HL-60 (cell line): ENCODE measurements around the gene BLM.

Experiments
- DNase-seq, 2 experiments: peaks; one replicate each; pipeline ENCODE4 v3.0.0-alpha.2; 2010 to 2020; ENCODE audit warnings: low read depth in 1 of 2, low spot score in 1 of 2
- H3K27ac ChIP-seq: fragments of 250-450 bp; sonication (Bioruptor Pico); replicated peaks from 2 replicates; pipeline ENCODE4 v1.5.1; 2020; ENCODE audit warnings: mild to moderate bottlenecking, moderate library complexity
- H3K27me3 ChIP-seq: fragments of 250-450 bp; sonication (Bioruptor Pico); 2 replicates; pipeline ENCODE4 v1.5.1; 2021; ENCODE audit warnings: mild to moderate bottlenecking, moderate library complexity; ENCODE audit not compliant: insufficient read depth, poor library complexity, severe bottlenecking
- H3K4me3 ChIP-seq: replicated peaks from 2 replicates; pipeline ENCODE4 v1.5.1; 2011; ENCODE audit warnings: mild to moderate bottlenecking, control low read depth, low read length; ENCODE audit not compliant: insufficient read depth
- GABPA ChIP-seq: IDR thresholded peaks from 2 replicates; pipeline ENCODE4 v1.6.1; 2012; ENCODE audit warnings: low read depth
- POLR2AphosphoS5 ChIP-seq: IDR thresholded peaks from 2 replicates; pipeline ENCODE4 v1.6.1; 2012; ENCODE audit warnings: low read depth
- SPI1 ChIP-seq: IDR thresholded peaks from 2 replicates; pipeline ENCODE4 v1.6.1; 2012; ENCODE audit warnings: low read depth, mild to moderate bottlenecking, borderline replicate concordance
- TF ChIP-seq, protein P1 (sequence below): IDR thresholded peaks from 2 replicates; pipeline ENCODE4 v1.6.1; 2012; ENCODE audit warnings: low read depth; ENCODE audit not compliant: insufficient replicate concordance
- TF ChIP-seq, protein P2 (sequence below): IDR thresholded peaks from one replicate; pipeline ENCODE4 v1.5.1; 2011; ENCODE audit warnings: low read length, control low read depth, inconsistent platforms; ENCODE audit not compliant: insufficient read depth

Gene BLM

DNA sequence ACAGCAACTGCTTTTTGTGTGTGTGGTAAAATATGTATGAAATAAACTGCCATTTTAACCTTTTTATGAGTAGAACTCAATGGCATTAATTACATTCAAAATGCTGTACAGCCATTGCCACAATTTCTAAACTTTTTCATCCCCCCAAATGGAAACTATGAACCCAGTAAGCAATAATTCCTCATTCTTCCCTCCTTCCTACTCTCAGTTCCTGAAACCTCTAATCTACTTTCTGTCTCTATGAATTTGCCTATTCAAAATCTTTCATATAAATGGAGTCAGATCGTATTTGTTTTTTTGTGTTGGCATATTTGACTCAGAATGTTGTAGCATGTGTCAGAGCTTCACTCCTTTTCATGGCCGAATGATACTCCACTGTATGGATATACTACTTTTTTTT, 5.3 kb upstream of the BLM start:
- no peak overlapping the region for H3K27ac ChIP-seq
- H3K4me3 ChIP-seq: no peak overlapping the region
- no peaks in the 10 kb centered on the region for H3K27me3 ChIP-seq
- no peak for DNase-seq
- TF ChIP-seq, protein P1, sequence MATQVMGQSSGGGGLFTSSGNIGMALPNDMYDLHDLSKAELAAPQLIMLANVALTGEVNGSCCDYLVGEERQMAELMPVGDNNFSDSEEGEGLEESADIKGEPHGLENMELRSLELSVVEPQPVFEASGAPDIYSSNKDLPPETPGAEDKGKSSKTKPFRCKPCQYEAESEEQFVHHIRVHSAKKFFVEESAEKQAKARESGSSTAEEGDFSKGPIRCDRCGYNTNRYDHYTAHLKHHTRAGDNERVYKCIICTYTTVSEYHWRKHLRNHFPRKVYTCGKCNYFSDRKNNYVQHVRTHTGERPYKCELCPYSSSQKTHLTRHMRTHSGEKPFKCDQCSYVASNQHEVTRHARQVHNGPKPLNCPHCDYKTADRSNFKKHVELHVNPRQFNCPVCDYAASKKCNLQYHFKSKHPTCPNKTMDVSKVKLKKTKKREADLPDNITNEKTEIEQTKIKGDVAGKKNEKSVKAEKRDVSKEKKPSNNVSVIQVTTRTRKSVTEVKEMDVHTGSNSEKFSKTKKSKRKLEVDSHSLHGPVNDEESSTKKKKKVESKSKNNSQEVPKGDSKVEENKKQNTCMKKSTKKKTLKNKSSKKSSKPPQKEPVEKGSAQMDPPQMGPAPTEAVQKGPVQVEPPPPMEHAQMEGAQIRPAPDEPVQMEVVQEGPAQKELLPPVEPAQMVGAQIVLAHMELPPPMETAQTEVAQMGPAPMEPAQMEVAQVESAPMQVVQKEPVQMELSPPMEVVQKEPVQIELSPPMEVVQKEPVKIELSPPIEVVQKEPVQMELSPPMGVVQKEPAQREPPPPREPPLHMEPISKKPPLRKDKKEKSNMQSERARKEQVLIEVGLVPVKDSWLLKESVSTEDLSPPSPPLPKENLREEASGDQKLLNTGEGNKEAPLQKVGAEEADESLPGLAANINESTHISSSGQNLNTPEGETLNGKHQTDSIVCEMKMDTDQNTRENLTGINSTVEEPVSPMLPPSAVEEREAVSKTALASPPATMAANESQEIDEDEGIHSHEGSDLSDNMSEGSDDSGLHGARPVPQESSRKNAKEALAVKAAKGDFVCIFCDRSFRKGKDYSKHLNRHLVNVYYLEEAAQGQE: no peak
- TF ChIP-seq SPI1 (no peak), GABPA (no peak), POLR2AphosphoS5 (no peak)
- TF ChIP-seq, protein P2, sequence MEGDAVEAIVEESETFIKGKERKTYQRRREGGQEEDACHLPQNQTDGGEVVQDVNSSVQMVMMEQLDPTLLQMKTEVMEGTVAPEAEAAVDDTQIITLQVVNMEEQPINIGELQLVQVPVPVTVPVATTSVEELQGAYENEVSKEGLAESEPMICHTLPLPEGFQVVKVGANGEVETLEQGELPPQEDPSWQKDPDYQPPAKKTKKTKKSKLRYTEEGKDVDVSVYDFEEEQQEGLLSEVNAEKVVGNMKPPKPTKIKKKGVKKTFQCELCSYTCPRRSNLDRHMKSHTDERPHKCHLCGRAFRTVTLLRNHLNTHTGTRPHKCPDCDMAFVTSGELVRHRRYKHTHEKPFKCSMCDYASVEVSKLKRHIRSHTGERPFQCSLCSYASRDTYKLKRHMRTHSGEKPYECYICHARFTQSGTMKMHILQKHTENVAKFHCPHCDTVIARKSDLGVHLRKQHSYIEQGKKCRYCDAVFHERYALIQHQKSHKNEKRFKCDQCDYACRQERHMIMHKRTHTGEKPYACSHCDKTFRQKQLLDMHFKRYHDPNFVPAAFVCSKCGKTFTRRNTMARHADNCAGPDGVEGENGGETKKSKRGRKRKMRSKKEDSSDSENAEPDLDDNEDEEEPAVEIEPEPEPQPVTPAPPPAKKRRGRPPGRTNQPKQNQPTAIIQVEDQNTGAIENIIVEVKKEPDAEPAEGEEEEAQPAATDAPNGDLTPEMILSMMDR: no peak

DNA sequence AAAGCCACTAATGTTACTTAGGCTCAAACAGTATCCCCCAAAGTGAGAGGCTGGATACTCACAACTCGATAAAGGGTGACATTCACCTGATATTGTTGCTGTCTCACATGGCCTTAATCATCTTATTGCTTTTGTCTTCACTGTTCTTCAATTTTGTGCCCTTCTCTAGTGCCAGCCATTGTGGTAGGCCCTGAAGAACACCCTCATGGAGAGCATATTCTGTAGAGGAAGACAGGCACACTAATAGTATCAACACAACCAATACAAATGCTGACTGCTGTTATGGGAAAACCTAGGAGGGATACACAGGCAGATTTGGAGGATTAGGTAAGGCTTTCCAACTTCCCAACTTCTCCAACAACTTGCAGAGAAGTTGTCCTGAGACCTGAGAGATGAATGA, 4.1 kb upstream of the BLM start:
- TF ChIP-seq GABPA (no peak), SPI1 (no peak), POLR2AphosphoS5 (no peak)
- TF ChIP-seq, protein P1: no peak
- TF ChIP-seq, protein P2: no peak
- H3K27ac ChIP-seq: no peak overlapping the region
- DNase-seq: no peak
- H3K4me3 ChIP-seq: no peak overlapping the region
- no peaks in the 10 kb centered on the region for H3K27me3 ChIP-seq

DNA sequence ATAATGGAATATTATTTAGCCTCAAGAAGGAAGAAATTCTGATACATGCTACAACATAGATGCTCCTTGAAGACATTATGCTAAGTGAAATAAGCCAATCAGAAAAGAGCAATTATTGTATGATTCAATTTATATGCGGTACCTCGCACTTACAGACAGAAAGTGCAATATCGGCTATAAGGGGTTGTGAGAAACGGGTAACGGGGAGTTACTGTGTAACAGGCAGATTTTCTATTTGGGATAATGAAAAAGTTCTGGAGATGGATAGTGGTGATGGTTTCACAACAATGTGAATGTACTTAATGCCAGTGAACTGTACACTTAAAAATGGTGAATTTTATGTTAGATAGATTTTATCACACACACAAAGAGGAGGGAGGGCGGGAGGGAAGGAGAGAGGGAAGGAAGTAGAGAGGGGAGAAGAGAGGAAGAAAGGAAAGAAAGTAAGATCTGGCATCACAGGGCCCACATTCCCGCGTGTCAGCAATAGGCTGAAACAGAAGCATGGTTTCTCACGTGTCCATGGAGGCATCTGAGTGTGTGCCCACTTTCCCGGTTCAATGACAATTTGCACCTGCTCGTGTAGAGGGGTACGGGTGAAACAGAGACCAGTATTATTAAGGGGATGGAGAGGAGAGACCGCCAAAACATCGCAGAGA, 700 bp upstream of the BLM start:
- peak in 1 of 2 experiments; percentile 41 for DNase-seq
- Histone ChIP-seq H3K27me3 (no peaks in the 10 kb centered on the region), H3K27ac (peak overlapping the region; percentile 87), H3K4me3 (peak overlapping the region; percentile 94)
- TF ChIP-seq, protein P2: no peak
- TF ChIP-seq SPI1: no peak

DNA sequence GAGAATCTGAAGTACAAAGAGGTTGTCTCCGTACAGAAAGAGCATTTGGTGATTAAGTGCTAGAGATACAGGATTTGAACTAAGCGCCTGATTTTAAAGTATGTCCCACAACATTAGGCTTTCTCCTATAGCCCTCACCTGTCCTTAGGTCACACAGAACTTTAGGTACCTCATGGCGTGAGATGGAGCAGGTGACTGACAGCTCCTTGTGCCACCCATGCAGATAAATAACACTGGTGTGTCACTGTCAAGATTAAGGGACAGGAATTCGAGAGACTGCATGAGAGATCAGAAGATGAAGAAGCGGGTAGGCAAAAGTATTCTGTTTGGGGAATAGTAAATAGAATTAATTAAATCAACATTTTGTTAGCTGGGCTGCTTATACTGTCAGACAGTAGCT, 1.1 kb downstream of the BLM start:
- Histone ChIP-seq H3K27ac (peak overlapping the region; percentile 87), H3K27me3 (no peaks in the 10 kb centered on the region), H3K4me3 (peak overlapping the region; percentile 94)
- TF ChIP-seq, protein P1: no peak
- no peak for TF ChIP-seq SPI1
- TF ChIP-seq, protein P2: no peak
- TF ChIP-seq POLR2AphosphoS5: no peak
- no peak for TF ChIP-seq GABPA
- no peak for DNase-seq
